Body of pancreas (tissue), 4 donors: ENCODE results near the gene GGT6. TPM values are rescaled to one million over a fixed set of nuclear protein-coding genes. Genes with fewer than 3 reads are reported as not detected.

ENCODE experiments used
- ATAC-seq: fragments of 150-250 bp; one replicate; pipeline ENCODE4 v1.9.1; 2016
- DNase-seq, 4 donors: peaks; one replicate each; pipeline ENCODE4 v3.0.0-alpha.2; 2019
- H3K27ac ChIP-seq, 4 donors: fragments of 200-600 bp; sonication (generic); 1 replicate in 3 of 4; 2 replicates in 1 of 4; pipeline versions ENCODE4 v1.5.1 to v1.6.1; 2016 to 2019; ENCODE audit warnings: mild to moderate bottlenecking in 1 of 4, mixed read lengths in 1 of 4, moderate library complexity in 1 of 4
- H3K27me3 ChIP-seq, 2 donors: fragments of 200-600 bp; sonication (generic); one replicate each; pipeline ENCODE4 v1.6.0; 2016; ENCODE audit warnings: mild to moderate bottlenecking in 1 of 2
- H3K36me3 ChIP-seq, 2 donors: fragments of 200-600 bp; sonication (generic); replicated peaks in 1 of 2; 2 replicates each; pipeline ENCODE4 v1.5.1; 2016; ENCODE audit warnings: low read depth in 2 of 2; ENCODE audit not compliant: insufficient read depth in 1 of 2
- H3K4me1 ChIP-seq: fragments of 200-600 bp; sonication (generic); one replicate; pipeline ENCODE4 v1.6.0; 2016
- H3K4me3 ChIP-seq, 2 donors: fragments of 200-600 bp; sonication (generic); 1 replicate in 1 of 2; 2 replicates in 1 of 2; pipeline ENCODE4 v1.5.1; 2016 to 2019
- H3K9me3 ChIP-seq, 3 donors: fragments of 200-600 bp; sonication (generic); 1 replicate in 2 of 3; 2 replicates in 1 of 3; pipeline ENCODE4 v1.5.1; 2016
- POLR2A ChIP-seq, 3 donors: fragments of 450-650 bp; IDR thresholded peaks; one replicate each; pipeline ENCODE4 v1.6.1; 2016; ENCODE audit warnings: antibody characterized with exemption in 3 of 3, mild to moderate bottlenecking in 2 of 3
- WGBS, 2 donors: methylation state at CpG; one replicate each; pipeline ENCODE4 v1.1.5; 2017; 5-methylcytosine and 5-hydroxymethylcytosine counted together
- intact Hi-C: fragments of 100-400 bp; cut with DNase I; formaldehyde crosslinking; loops from one replicate; pipeline ENCODE4 v1.15.1; 2023
- total RNA-seq, 2 donors: library from RNA; depleted of rRNA; stranded (reverse); fragments of >200 nt; gene quantifications; one replicate each; pipeline ENCODE4 v1.1.0, GENCODE V29; 2016
- TF ChIP-seq, protein P1 (sequence below), 7 experiments: fragments of 450-650 bp in 4 of 7; fragments of 200-600 bp in 3 of 7; sonication (generic) in 3 of 7; IDR thresholded peaks; one replicate each; pipeline ENCODE4 v1.5.1; 2016 to 2019; ENCODE audit warnings: antibody characterized with exemption in 7 of 7

The GGT6 gene
- total RNA-seq, 2 donors from 2014 or later: 29.3 to 85.7 TPM

DNA sequence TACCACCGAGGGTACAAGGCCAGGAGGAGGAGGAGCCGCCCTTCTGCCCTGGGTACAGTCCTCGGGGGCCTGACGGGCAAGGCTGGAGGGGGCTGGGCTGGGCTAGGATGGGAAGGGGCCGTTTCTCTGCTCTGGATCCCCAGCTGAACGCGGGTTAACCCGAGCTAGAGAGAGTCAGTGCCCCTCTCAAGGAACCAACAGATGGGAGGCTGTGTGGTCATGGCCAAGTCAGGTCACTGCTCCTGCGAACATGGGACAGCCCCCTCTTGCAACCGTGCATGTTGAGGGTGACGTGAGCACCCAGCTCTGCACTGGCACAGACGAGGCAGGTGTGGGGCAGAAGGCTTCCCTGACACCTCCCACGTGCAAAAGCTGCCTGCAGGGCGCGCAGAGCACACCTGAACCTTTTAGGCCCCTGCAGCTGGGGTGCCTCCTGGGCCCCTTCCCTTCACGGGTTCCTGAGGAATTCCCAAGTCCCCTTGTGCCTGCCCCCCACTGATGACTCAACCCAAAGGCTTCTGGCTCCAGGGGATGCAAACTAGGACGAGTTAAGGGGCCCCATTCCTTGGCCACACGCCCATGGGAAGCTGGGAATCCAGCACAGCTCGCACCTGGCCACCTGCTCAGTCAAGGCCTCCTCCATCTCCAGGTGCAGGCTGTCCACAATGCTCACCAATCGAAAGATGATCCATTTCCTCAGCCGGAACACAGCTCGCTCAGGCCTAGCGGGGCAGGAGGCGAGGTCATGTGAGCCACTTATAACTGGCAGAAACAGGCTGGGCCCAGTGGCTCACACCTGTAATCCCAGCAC, 11.5 kb downstream of the GGT6 start:
- Histone ChIP-seq H3K4me1 (peaks cover 5% of the 10 kb centered on the region), H3K9me3 (no peaks in the 10 kb centered on the region), H3K27ac (no peak overlapping the region), H3K4me3 (no peak overlapping the region), H3K36me3 (peaks cover 14 to 44% of the 10 kb centered on the region in 2 donors), H3K27me3 (no peaks in the 10 kb centered on the region)
- 55 to 77% methylated on average over 4 to 23 of the region's 24 CpGs for WGBS, 2 donors
- intact Hi-C loops: no loop called here
- TF ChIP-seq POLR2A (IDR thresholded peaks at IDR 0.05): no peak
- TF ChIP-seq, protein P1, sequence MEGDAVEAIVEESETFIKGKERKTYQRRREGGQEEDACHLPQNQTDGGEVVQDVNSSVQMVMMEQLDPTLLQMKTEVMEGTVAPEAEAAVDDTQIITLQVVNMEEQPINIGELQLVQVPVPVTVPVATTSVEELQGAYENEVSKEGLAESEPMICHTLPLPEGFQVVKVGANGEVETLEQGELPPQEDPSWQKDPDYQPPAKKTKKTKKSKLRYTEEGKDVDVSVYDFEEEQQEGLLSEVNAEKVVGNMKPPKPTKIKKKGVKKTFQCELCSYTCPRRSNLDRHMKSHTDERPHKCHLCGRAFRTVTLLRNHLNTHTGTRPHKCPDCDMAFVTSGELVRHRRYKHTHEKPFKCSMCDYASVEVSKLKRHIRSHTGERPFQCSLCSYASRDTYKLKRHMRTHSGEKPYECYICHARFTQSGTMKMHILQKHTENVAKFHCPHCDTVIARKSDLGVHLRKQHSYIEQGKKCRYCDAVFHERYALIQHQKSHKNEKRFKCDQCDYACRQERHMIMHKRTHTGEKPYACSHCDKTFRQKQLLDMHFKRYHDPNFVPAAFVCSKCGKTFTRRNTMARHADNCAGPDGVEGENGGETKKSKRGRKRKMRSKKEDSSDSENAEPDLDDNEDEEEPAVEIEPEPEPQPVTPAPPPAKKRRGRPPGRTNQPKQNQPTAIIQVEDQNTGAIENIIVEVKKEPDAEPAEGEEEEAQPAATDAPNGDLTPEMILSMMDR (IDR thresholded peaks at IDR 0.05): no peak
- DNase-seq: peak in 1 of 4 donors; percentile 5
- ATAC-seq: no peak

- intact Hi-C loops: no loop called here
- Histone ChIP-seq H3K36me3 (peaks cover 17 to 46% of the 10 kb centered on the region in 2 donors), H3K27ac (no peak overlapping the region), H3K27me3 (no peaks in the 10 kb centered on the region), H3K4me3 (no peak overlapping the region), H3K9me3 (no peaks in the 10 kb centered on the region), H3K4me1 (no peaks in the 10 kb centered on the region)
- TF ChIP-seq, protein P1 (IDR thresholded peaks at IDR 0.05): no peak
- no peak for DNase-seq
- WGBS, 2 donors: 89 to 95% methylated on average over 10 to 18 of the region's 18 CpGs
- ATAC-seq: no peak
Measured at GRCh38 chr17:4548061-4548461, 12.3 kb downstream of the GGT6 start.

DNA sequence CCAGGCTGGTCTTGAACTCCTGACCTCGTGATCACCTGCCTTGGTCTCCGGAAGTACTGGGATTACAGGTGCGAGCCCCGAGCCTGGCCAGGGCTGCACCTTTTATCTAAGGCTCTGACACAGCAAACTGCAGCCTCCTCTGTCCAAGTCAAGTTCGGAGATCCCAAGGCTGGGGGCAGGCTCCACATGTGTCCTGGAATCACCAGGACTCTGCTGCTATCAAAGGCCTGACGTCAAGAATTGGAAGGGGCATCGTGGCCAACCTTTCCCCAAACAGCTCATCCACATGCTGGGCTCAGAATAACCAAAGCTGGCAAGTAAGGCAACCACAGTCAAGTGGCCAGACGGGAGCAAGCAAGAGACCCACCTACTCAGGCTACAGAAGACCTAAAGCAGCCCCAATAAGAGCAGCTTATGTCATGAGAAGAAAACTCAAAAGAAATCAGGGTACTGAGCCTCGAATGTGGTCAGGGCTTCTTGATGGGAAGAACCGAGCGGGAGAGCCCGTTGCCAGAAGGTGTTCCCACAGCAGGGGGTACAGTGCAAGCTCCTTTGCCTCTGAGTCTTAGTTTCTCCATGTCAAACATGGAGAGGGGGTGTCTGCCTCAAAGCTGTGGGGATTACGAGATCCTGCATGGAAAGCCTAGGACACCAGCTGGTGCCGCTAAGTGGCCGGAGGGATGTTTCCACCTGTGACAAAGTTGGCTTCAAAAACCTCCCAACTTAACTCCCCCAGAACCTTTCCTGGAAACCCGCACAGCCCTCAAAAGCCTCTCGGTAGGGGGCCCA, 13.1 kb downstream of the GGT6 start:
- no peak for TF ChIP-seq POLR2A (IDR thresholded peaks at IDR 0.05)

DNA sequence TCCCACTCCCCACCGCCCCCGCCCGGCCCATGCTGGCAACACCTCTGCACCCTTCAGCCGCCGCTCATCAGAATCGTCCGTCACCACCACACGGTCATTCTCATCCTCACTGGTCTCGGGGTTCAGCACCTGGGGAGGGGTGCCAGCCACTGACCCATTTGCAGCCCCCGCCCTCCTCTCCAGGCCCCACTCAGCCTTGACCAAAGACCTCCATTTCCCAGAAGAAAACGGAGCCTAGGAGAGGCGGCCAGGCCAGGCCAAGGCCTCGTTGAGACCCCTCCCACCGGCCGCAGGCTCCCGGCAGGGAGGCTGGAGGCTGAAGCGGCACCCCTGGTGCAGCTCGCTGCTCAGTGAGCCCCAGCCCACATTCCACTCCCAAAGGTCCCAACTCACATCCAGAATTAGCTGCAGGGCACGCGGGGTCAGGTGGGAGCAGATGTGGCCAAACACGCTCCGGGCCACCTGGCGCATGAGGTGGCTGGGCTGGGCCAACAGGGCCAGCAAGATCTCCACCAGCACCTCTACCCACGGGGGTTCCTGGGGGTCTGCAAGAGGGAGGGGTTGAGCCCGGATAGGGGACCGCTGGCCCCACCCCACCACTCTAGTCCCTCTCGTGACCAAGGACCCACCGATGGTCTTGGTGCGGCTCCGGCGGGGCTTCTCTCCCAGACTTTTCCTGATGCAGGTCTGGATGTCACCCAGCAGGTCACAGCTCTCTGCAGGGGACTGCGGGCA, 15.0 kb downstream of the GGT6 start:
- ATAC-seq (no peak), DNase-seq (no peak)
- no peaks in the 10 kb centered on the region for H3K9me3 ChIP-seq
- H3K27ac ChIP-seq: no peak overlapping the region
- TF ChIP-seq, protein P1 (IDR thresholded peaks at IDR 0.05): no peak
- TF ChIP-seq POLR2A (IDR thresholded peaks at IDR 0.05): no peak
- intact Hi-C loops: no loop called here
- H3K27me3 ChIP-seq: no peaks in the 10 kb centered on the region
- H3K4me3 ChIP-seq: no peak overlapping the region
- 83 to 88% methylated on average over 17 to 22 of the region's 32 CpGs for WGBS, 2 donors
- H3K4me1 ChIP-seq: no peaks in the 10 kb centered on the region
- peaks cover 24 to 38% of the 10 kb centered on the region in 2 donors for H3K36me3 ChIP-seq

More for the DNA sequence above, 13.1 kb downstream of the GGT6 start:
- intact Hi-C loops: no loop called here
- WGBS, 2 donors: 83 to 93% methylated on average over 11 to 17 of the region's 17 CpGs
- H3K4me1 ChIP-seq: no peaks in the 10 kb centered on the region
- no peaks in the 10 kb centered on the region for H3K27me3 ChIP-seq
- no peak overlapping the region for H3K27ac ChIP-seq
- DNase-seq: no peak
- no peaks in the 10 kb centered on the region for H3K9me3 ChIP-seq
- peaks cover 22 to 47% of the 10 kb centered on the region in 2 donors for H3K36me3 ChIP-seq
- ATAC-seq: no peak
- H3K4me3 ChIP-seq: no peak overlapping the region

- no peak for TF ChIP-seq POLR2A (IDR thresholded peaks at IDR 0.05)
- TF ChIP-seq, protein P1 (IDR thresholded peaks at IDR 0.05): no peak
- 87 to 94% methylated on average over 15 to 18 of the region's 18 CpGs for WGBS, 2 donors
- intact Hi-C loops: no loop called here
- Histone ChIP-seq H3K4me3 (no peak overlapping the region), H3K4me1 (no peaks in the 10 kb centered on the region), H3K9me3 (no peaks in the 10 kb centered on the region), H3K27me3 (no peaks in the 10 kb centered on the region), H3K36me3 (peaks cover 21 to 36% of the 10 kb centered on the region in 2 donors), H3K27ac (no peak overlapping the region)
- DNase-seq: no peak
- no peak for ATAC-seq
Measured at GRCh38 chr17:4544951-4545216, 15.5 kb downstream of the GGT6 start.
